ENCODE results near the gene NR5A1.

Gene NR5A1

GRCh38 chr9:124437086-124437485 is 70.1 kb downstream of the NR5A1 start:
- no peak for DNase-seq

GRCh38 chr9:124436320-124436719 is 70.9 kb downstream of the NR5A1 start:
- no peak for DNase-seq
